Suprapubic skin (tissue), 4 donors: ENCODE data around the gene NDUFB1.

Source experiments
- CTCF ChIP-seq, 2 donors: fragments of 200-600 bp in 1 of 2; fragments of 450-650 bp in 1 of 2; sonication (generic) in 1 of 2; IDR thresholded peaks; one replicate each; pipeline ENCODE4 v1.5.1; 2016 to 2019; ENCODE audit warnings: antibody characterized with exemption in 2 of 2, mild to moderate bottlenecking in 1 of 2, moderate library complexity in 1 of 2
- EP300 ChIP-seq: sonication (generic); formaldehyde crosslinking; IDR thresholded peaks from one replicate; pipeline ENCODE4 v1.6.1; 2017; ENCODE audit warnings: antibody characterized with exemption
- POLR2A ChIP-seq, 2 donors: fragments of 450-650 bp; IDR thresholded peaks; one replicate each; pipeline ENCODE4 v1.6.1; 2017; ENCODE audit warnings: antibody characterized with exemption in 2 of 2, mild to moderate bottlenecking in 2 of 2, moderate library complexity in 2 of 2
- POLR2AphosphoS5 ChIP-seq, 3 donors: sonication (generic); formaldehyde crosslinking; IDR thresholded peaks; one replicate each; pipeline ENCODE4 v1.6.1; 2017; ENCODE audit warnings: antibody characterized with exemption in 3 of 3

GRCh38 chr14:92153581-92153980 lies 32.1 kb upstream of the NDUFB1 start:
- TF ChIP-seq CTCF (IDR thresholded peaks at IDR 0.05) (no peak), POLR2A (IDR thresholded peaks at IDR 0.05) (no peak), POLR2AphosphoS5 (IDR thresholded peaks at IDR 0.05) (no peak), EP300 (no peak)
